OCI-LY3 (cell line): ENCODE data around the gene GAS7.

Source experiments
- H2AFZ ChIP-seq: fragments of 200-600, 300-600 bp; shearing (Covaris generic); 2 replicates; pipeline ENCODE4 v1.6.0; 2014; ENCODE audit warnings: antibody characterized with exemption, low read depth, low read length
- H3K27ac ChIP-seq: fragments of 200-600, 300-600 bp; sonication (generic); 2 replicates; pipeline ENCODE4 v1.5.1; 2014; ENCODE audit warnings: mild to moderate bottlenecking, low read length, moderate library complexity, mixed read lengths
- H3K27me3 ChIP-seq: fragments of 200-600, 300-600 bp; sonication (generic); 2 replicates; pipeline ENCODE4 v1.6.1; 2014; ENCODE audit warnings: low read depth, low read length, mixed read lengths
- H3K36me3 ChIP-seq: fragments of 200-600, 300-600 bp; sonication (generic); replicated peaks from 2 replicates; pipeline ENCODE3; 2014; ENCODE audit warnings: low read depth, low read length, mixed read lengths
- H3K4me1 ChIP-seq: fragments of 300-600, 200-600 bp; sonication (generic); 2 replicates; pipeline ENCODE4 v1.6.1; 2014; ENCODE audit warnings: low read length, mixed read lengths
- H3K4me2 ChIP-seq: fragments of 200-600, 300-600 bp; sonication (generic); 2 replicates; pipeline ENCODE4 v1.6.1; 2014; ENCODE audit warnings: low read length, mixed read lengths
- H3K4me3 ChIP-seq: fragments of 300-600, 200-600 bp; sonication (generic); 2 replicates; pipeline ENCODE4 v1.5.1; 2014; ENCODE audit warnings: antibody characterized with exemption, mild to moderate bottlenecking, low read length, moderate library complexity
- H3K79me2 ChIP-seq: fragments of 300-600, 200-600 bp; shearing (Covaris generic); 2 replicates; pipeline ENCODE4 v1.6.1; 2014; ENCODE audit warnings: mild to moderate bottlenecking, low read length, mixed read lengths
- H3K9ac ChIP-seq: fragments of 300-600, 200-600 bp; shearing (Covaris generic); 2 replicates; pipeline ENCODE4 v1.6.0; 2014; ENCODE audit warnings: mild to moderate bottlenecking, low read length, moderate library complexity
- H3K9me3 ChIP-seq: fragments of 200-600, 300-600 bp; shearing (Covaris generic); 2 replicates; pipeline ENCODE4 v1.6.1; 2014; ENCODE audit warnings: low read length, mixed read lengths; ENCODE audit not compliant: insufficient read depth
- H4K20me1 ChIP-seq: fragments of 200-600, 300-600 bp; sonication (generic); 2 replicates; pipeline ENCODE4 v1.6.1; 2016; ENCODE audit warnings: low read length, mixed read lengths; ENCODE audit not compliant: insufficient read depth
- CTCF ChIP-seq: fragments of 200-600, 300-600 bp; sonication (generic); IDR thresholded peaks from 2 replicates; pipeline ENCODE4 v1.5.1; 2014; ENCODE audit warnings: antibody characterized with exemption, low read length, low read depth
- EZH2phosphoT487 ChIP-seq: fragments of 200-600 bp; shearing (Covaris generic); IDR thresholded peaks from 2 replicates; pipeline ENCODE4 v1.6.1; 2018; ENCODE audit warnings: antibody characterized with exemption, mixed run types, low read depth

Gene GAS7

GRCh38 chr17:10041916-10042588, 156.4 kb downstream of the GAS7 start:
- no peak overlapping the region for H3K9ac ChIP-seq
- H4K20me1 ChIP-seq: no peaks in the 10 kb centered on the region
- no peak overlapping the region for H2AFZ ChIP-seq
- H3K9me3 ChIP-seq: no peaks in the 10 kb centered on the region
- TF ChIP-seq CTCF (no peak), EZH2phosphoT487 (no peak)
- no peak overlapping the region for H3K4me3 ChIP-seq
- no peak overlapping the region for H3K4me2 ChIP-seq
- H3K36me3 ChIP-seq: no peaks in the 10 kb centered on the region
- peaks cover 10% of the 10 kb centered on the region; the same call in 1 of the 2 replicates for H3K27me3 ChIP-seq
- no peaks in the 10 kb centered on the region for H3K4me1 ChIP-seq
- H3K79me2 ChIP-seq: no peaks in the 10 kb centered on the region
- H3K27ac ChIP-seq: no peak overlapping the region

GRCh38 chr17:10041287-10041612, 157.2 kb downstream of the GAS7 start:
- Histone ChIP-seq H3K4me3 (no peak overlapping the region), H3K9me3 (no peaks in the 10 kb centered on the region), H3K79me2 (no peaks in the 10 kb centered on the region), H3K4me2 (no peak overlapping the region), H4K20me1 (no peaks in the 10 kb centered on the region), H3K9ac (no peak overlapping the region), H3K27ac (no peak overlapping the region), H3K36me3 (no peaks in the 10 kb centered on the region), H2AFZ (no peak overlapping the region), H3K27me3 (peaks cover 10% of the 10 kb centered on the region; the same call in 1 of the 2 replicates), H3K4me1 (no peaks in the 10 kb centered on the region)
- TF ChIP-seq EZH2phosphoT487 (no peak), CTCF (no peak)

DNA sequence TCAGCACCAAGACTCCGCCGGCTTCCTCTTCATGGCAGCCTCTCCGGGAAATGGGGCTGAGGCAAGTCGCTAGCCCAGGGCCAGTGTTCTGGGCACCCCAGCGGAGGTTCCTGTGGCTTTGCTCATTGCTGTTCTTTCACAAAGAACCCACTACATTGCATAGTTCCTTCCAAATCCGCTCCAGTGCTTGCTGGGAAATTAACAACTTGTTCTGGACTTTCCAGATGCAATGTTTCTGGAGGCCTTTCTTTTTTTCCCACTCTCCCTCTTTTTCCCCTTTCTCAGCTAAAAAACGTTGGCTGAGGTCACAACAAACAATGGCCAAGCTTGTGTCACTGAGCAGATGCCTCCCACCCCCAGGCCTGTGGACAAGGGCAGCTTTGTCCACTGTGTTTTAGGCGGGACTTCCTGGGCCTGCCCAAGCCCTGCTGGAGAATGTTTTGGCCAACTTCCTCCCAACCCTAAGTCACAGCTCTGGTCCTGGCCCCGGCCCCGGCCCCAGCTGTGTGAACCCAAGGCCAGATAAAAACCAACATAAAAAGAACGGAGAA, 161.8 kb downstream of the GAS7 start:
- no peak overlapping the region for H3K9ac ChIP-seq
- H3K79me2 ChIP-seq: no peaks in the 10 kb centered on the region
- no peaks in the 10 kb centered on the region for H4K20me1 ChIP-seq
- no peak overlapping the region for H3K4me2 ChIP-seq
- H2AFZ ChIP-seq: no peak overlapping the region
- no peak overlapping the region for H3K27ac ChIP-seq
- no peaks in the 10 kb centered on the region for H3K4me1 ChIP-seq
- no peaks in the 10 kb centered on the region for H3K36me3 ChIP-seq
- H3K27me3 ChIP-seq: no peaks in the 10 kb centered on the region
- no peak overlapping the region for H3K4me3 ChIP-seq
- no peaks in the 10 kb centered on the region for H3K9me3 ChIP-seq
- no peak for TF ChIP-seq EZH2phosphoT487
- TF ChIP-seq CTCF: no peak

DNA sequence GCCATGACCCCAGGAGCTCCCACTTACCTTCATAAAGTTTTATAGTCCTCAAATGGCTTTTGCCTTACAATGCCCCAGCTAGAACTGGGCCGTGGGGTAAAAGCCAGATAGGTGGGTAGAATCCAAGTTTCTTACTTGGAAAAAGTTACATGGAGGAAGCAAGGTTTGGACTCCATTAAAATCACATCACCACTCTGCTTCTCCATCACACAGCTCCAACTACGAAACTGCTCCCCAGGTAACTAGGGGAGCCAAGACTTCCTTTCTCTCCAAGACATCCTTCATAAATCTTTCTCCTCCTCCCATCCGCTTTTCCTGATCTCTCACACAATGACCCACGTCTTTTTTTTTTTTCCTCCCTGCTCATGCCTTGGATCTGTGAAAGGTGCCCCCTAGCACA, 162.5 kb downstream of the GAS7 start:
- Histone ChIP-seq H3K4me2 (no peak overlapping the region), H3K4me3 (no peak overlapping the region), H4K20me1 (no peaks in the 10 kb centered on the region), H3K27ac (no peak overlapping the region), H3K27me3 (no peaks in the 10 kb centered on the region), H3K9ac (no peak overlapping the region), H3K36me3 (no peaks in the 10 kb centered on the region), H3K79me2 (no peaks in the 10 kb centered on the region), H2AFZ (no peak overlapping the region), H3K9me3 (no peaks in the 10 kb centered on the region), H3K4me1 (no peaks in the 10 kb centered on the region)
- TF ChIP-seq CTCF (no peak), EZH2phosphoT487 (no peak)
